ENCODE results near the gene NELFB. TPM values are rescaled to one million over a fixed set of nuclear protein-coding genes. Genes with fewer than 3 reads are reported as not detected.

NELFB gene
- total and polyA plus RNA-seq, 4 donors, result 4.7 to 24.6 (median 18.1) TPM

DNA sequence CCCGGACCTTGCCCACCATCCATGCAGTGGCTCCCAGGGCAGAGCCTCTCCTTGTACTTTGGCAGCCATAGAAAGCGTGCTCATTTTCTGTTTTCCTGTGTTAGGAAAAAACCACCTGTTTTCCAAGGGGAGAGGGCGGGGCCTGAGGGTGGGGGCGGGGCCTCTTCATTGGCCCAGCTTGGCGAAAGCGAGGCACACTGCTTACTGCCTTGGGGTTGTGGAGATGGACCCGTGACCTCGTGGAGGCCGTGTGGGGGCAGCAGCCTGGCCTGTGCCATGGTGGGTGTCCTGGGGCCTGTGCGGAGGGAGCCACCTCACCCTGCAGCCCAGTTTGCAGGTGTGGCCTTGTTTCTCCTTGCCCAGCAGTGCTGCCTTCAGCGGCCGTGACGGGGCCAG, 18.0 kb downstream of the NELFB start:
- 87% methylated on average over 13 of the region's 13 CpGs for WGBS
- TF ChIP-seq HNF4A (conservative IDR thresholded peaks at IDR 0.05) (no peak), SP1 (IDR thresholded peaks at IDR 0.05) (no peak), RXRA (IDR thresholded peaks at IDR 0.05) (no peak), EGR1 (IDR thresholded peaks at IDR 0.05; ENCODE audit: low read depth in 2 of 2) (no peak)
- DNase-seq (ENCODE audit: low spot score), result no peak
- peaks cover 0 to 11% (median 3%) of the 10 kb centered on the region in 4 donors for H3K36me3 ChIP-seq (ENCODE audit: control insufficient read depth in 4 of 4, insufficient read depth in 3 of 4, low read depth in 1 of 4, low read length in 3 of 4)
- H3K27me3 ChIP-seq (ENCODE audit: control insufficient read depth in 4 of 4, insufficient read depth in 4 of 4, low read length in 3 of 4), result no peaks in the 10 kb centered on the region
- H3K27ac ChIP-seq (ENCODE audit: low read depth in 1 of 2, low read length in 2 of 2), result peak overlapping the region in 1 of 2 donors; percentile 19
- no peaks in the 10 kb centered on the region for H3K9me3 ChIP-seq (ENCODE audit: control insufficient read depth in 4 of 4, low read length in 3 of 4)
- H3K9ac ChIP-seq (ENCODE audit: low read depth in 1 of 2, low read length in 2 of 2), result no peak overlapping the region
- no peak overlapping the region for H3K4me3 ChIP-seq (ENCODE audit: low read depth in 1 of 3, low read length in 3 of 3)
- peaks cover 9 to 56% (median 29%) of the 10 kb centered on the region in 4 donors for H3K4me1 ChIP-seq (ENCODE audit: control insufficient read depth in 4 of 4, insufficient read depth in 4 of 4, low read length in 3 of 4)

- peak overlapping the region in 1 of 2 donors; percentile 19 for H3K27ac ChIP-seq (ENCODE audit: low read depth in 1 of 2, low read length in 2 of 2)
- peaks cover 0 to 11% (median 3%) of the 10 kb centered on the region in 4 donors for H3K36me3 ChIP-seq (ENCODE audit: control insufficient read depth in 4 of 4, insufficient read depth in 3 of 4, low read depth in 1 of 4, low read length in 3 of 4)
- H3K27me3 ChIP-seq (ENCODE audit: control insufficient read depth in 4 of 4, insufficient read depth in 4 of 4, low read length in 3 of 4), result no peaks in the 10 kb centered on the region
- H3K9me3 ChIP-seq (ENCODE audit: control insufficient read depth in 4 of 4, low read length in 3 of 4), result no peaks in the 10 kb centered on the region
- 58% methylated on average over 15 of the region's 15 CpGs for WGBS
- no peak overlapping the region for H3K4me3 ChIP-seq (ENCODE audit: low read depth in 1 of 3, low read length in 3 of 3)
- TF ChIP-seq NR2F2 (IDR thresholded peaks at IDR 0.05) (no peak), RXRA (IDR thresholded peaks at IDR 0.05) (peak; percentile 52 to 66), HNF4A (conservative IDR thresholded peaks at IDR 0.05) (peak in 1 of 2 donors; percentile 9)
- no peak for DNase-seq (ENCODE audit: low spot score)
- no peak overlapping the region for H3K9ac ChIP-seq (ENCODE audit: low read depth in 1 of 2, low read length in 2 of 2)
- peaks cover 9 to 51% (median 23%) of the 10 kb centered on the region in 4 donors for H3K4me1 ChIP-seq (ENCODE audit: control insufficient read depth in 4 of 4, insufficient read depth in 4 of 4, low read length in 3 of 4)
Measured at GRCh38 chr9:137273611-137274320, 18.6 kb downstream of the NELFB start.

GRCh38 chr9:137275203-137275587, 20.1 kb downstream of the NELFB start:
- no peak overlapping the region for H3K9ac ChIP-seq (ENCODE audit: low read depth in 1 of 2, low read length in 2 of 2)
- WGBS, result 92% methylated on average over 10 of the region's 10 CpGs
- H3K27ac ChIP-seq (ENCODE audit: low read depth in 1 of 2, low read length in 2 of 2), result no peak overlapping the region
- peaks cover 3 to 40% (median 13%) of the 10 kb centered on the region in 4 donors for H3K4me1 ChIP-seq (ENCODE audit: control insufficient read depth in 4 of 4, insufficient read depth in 4 of 4, low read length in 3 of 4)
- TF ChIP-seq, protein P1, sequence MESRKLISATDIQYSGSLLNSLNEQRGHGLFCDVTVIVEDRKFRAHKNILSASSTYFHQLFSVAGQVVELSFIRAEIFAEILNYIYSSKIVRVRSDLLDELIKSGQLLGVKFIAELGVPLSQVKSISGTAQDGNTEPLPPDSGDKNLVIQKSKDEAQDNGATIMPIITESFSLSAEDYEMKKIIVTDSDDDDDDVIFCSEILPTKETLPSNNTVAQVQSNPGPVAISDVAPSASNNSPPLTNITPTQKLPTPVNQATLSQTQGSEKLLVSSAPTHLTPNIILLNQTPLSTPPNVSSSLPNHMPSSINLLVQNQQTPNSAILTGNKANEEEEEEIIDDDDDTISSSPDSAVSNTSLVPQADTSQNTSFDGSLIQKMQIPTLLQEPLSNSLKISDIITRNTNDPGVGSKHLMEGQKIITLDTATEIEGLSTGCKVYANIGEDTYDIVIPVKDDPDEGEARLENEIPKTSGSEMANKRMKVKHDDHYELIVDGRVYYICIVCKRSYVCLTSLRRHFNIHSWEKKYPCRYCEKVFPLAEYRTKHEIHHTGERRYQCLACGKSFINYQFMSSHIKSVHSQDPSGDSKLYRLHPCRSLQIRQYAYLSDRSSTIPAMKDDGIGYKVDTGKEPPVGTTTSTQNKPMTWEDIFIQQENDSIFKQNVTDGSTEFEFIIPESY (IDR thresholded peaks at IDR 0.05), result no peak
- TF ChIP-seq, protein P2, sequence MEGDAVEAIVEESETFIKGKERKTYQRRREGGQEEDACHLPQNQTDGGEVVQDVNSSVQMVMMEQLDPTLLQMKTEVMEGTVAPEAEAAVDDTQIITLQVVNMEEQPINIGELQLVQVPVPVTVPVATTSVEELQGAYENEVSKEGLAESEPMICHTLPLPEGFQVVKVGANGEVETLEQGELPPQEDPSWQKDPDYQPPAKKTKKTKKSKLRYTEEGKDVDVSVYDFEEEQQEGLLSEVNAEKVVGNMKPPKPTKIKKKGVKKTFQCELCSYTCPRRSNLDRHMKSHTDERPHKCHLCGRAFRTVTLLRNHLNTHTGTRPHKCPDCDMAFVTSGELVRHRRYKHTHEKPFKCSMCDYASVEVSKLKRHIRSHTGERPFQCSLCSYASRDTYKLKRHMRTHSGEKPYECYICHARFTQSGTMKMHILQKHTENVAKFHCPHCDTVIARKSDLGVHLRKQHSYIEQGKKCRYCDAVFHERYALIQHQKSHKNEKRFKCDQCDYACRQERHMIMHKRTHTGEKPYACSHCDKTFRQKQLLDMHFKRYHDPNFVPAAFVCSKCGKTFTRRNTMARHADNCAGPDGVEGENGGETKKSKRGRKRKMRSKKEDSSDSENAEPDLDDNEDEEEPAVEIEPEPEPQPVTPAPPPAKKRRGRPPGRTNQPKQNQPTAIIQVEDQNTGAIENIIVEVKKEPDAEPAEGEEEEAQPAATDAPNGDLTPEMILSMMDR (IDR thresholded peaks at IDR 0.05; ENCODE audit: low read depth, low read length, missing input control), result no peak
- no peak for TF ChIP-seq RAD21 (IDR thresholded peaks at IDR 0.05)
- TF ChIP-seq TAF1 (conservative IDR thresholded peaks at IDR 0.05), result no peak
- no peak for TF ChIP-seq YY1 (IDR thresholded peaks at IDR 0.05)
- no peak for TF ChIP-seq HNF4A (conservative IDR thresholded peaks at IDR 0.05)
- TF ChIP-seq JUND (IDR thresholded peaks at IDR 0.05), result no peak
- no peak for TF ChIP-seq FOXA1 (IDR thresholded peaks at IDR 0.05)
- no peak for TF ChIP-seq NR2F2 (IDR thresholded peaks at IDR 0.05)
- no peak for TF ChIP-seq RXRA (IDR thresholded peaks at IDR 0.05)
- TF ChIP-seq HNF4G (IDR thresholded peaks at IDR 0.05), result no peak
- H3K4me3 ChIP-seq (ENCODE audit: low read depth in 1 of 3, low read length in 3 of 3), result no peak overlapping the region
- no peak for DNase-seq (ENCODE audit: low spot score)
- peaks cover 0 to 11% (median 3%) of the 10 kb centered on the region in 4 donors for H3K36me3 ChIP-seq (ENCODE audit: control insufficient read depth in 4 of 4, insufficient read depth in 3 of 4, low read depth in 1 of 4, low read length in 3 of 4)
- no peaks in the 10 kb centered on the region for H3K27me3 ChIP-seq (ENCODE audit: control insufficient read depth in 4 of 4, insufficient read depth in 4 of 4, low read length in 3 of 4)
- H3K9me3 ChIP-seq (ENCODE audit: control insufficient read depth in 4 of 4, low read length in 3 of 4), result no peaks in the 10 kb centered on the region
